ENCODE results near the gene KRTAP9-2. TPM values are rescaled to one million over a fixed set of nuclear protein-coding genes. Genes with fewer than 3 reads are reported as not detected.
"Not testable (repeated sequence)": the region's sequence is repeated elsewhere in the genome, so short reads cannot be mapped to it uniquely, and the experiment has no call there.

Gene KRTAP9-2

GRCh38 chr17:41271323-41271722, 44.9 kb downstream of the KRTAP9-2 start:
- DNase-seq; H3K79me1 ChIP-seq (ENCODE audit: low read length); H4K5ac ChIP-seq (ENCODE audit: low read length); H2BK120ac ChIP-seq (ENCODE audit: low read depth, low read length); H3K4me3 ChIP-seq (ENCODE audit: low read length); H4K8ac ChIP-seq (ENCODE audit: low read depth, low read length); H3K23ac ChIP-seq (ENCODE audit: low read length); H3K56ac ChIP-seq (ENCODE audit: low read length); H3K9ac ChIP-seq (ENCODE audit: low read length); H2BK15ac ChIP-seq (replicated peaks; ENCODE audit: low read depth); H3K4me1 ChIP-seq (ENCODE audit: control insufficient read depth, low read depth, low read length); H3K4me2 ChIP-seq (ENCODE audit: low read length); H3K27me3 ChIP-seq (ENCODE audit: insufficient read depth, low read length, poor library complexity); H3K79me2 ChIP-seq (ENCODE audit: control insufficient read depth, insufficient read depth, low read length); H3K18ac ChIP-seq (ENCODE audit: low read length); H3K27ac ChIP-seq (ENCODE audit: low read depth, low read length); H3K4ac ChIP-seq (ENCODE audit: low read depth, low read length); H3K36me3 ChIP-seq (ENCODE audit: control insufficient read depth, insufficient read depth, low read length); H2BK5ac ChIP-seq (ENCODE audit: low read length); H2AK5ac ChIP-seq (ENCODE audit: low read length): not testable (repeated sequence)
- no CpG with 5 or more reads among the region's 1 CpG for WGBS (ENCODE audit: extremely low coverage, insufficient coverage, low lambda C conversion rate)

GRCh38 chr17:41271858-41272257, 45.4 kb downstream of the KRTAP9-2 start:
- Histone ChIP-seq H3K27me3 (ENCODE audit: insufficient read depth, low read length, poor library complexity) (no peaks in the 10 kb centered on the region), H3K27ac (ENCODE audit: low read depth, low read length) (no peak overlapping the region), H3K79me2 (ENCODE audit: control insufficient read depth, insufficient read depth, low read length) (no peaks in the 10 kb centered on the region), H3K4me3 (ENCODE audit: low read length) (no peak overlapping the region), H3K4me1 (ENCODE audit: control insufficient read depth, low read depth, low read length) (no peaks in the 10 kb centered on the region), H3K36me3 (ENCODE audit: control insufficient read depth, insufficient read depth, low read length) (no peaks in the 10 kb centered on the region), H2BK120ac (ENCODE audit: low read depth, low read length) (no peak overlapping the region), H3K9ac (ENCODE audit: low read length) (no peak overlapping the region), H2AK5ac (ENCODE audit: low read length) (no peak overlapping the region), H2BK5ac (ENCODE audit: low read length) (no peak overlapping the region), H2BK15ac (replicated peaks; ENCODE audit: low read depth) (no peak overlapping the region), H3K4me2 (ENCODE audit: low read length) (no peak overlapping the region), H3K23ac (ENCODE audit: low read length) (no peak overlapping the region), H3K18ac (ENCODE audit: low read length) (no peak overlapping the region), H4K5ac (ENCODE audit: low read length) (no peak overlapping the region), H3K79me1 (ENCODE audit: low read length) (no peaks in the 10 kb centered on the region), H4K8ac (ENCODE audit: low read depth, low read length) (no peak overlapping the region), H3K4ac (ENCODE audit: low read depth, low read length) (no peak overlapping the region), H3K56ac (ENCODE audit: low read length) (no peak overlapping the region)
- DNase-seq = no peak
- WGBS (ENCODE audit: extremely low coverage, insufficient coverage, low lambda C conversion rate) = no CpG with 5 or more reads among the region's 1 CpG

- H3K9ac ChIP-seq (ENCODE audit: low read length); H3K23ac ChIP-seq (ENCODE audit: low read length); H3K79me1 ChIP-seq (ENCODE audit: low read length); H2BK5ac ChIP-seq (ENCODE audit: low read length); H3K4me1 ChIP-seq (ENCODE audit: control insufficient read depth, low read depth, low read length); H3K56ac ChIP-seq (ENCODE audit: low read length); H3K4me3 ChIP-seq (ENCODE audit: low read length); H3K18ac ChIP-seq (ENCODE audit: low read length); H3K36me3 ChIP-seq (ENCODE audit: control insufficient read depth, insufficient read depth, low read length); H3K4ac ChIP-seq (ENCODE audit: low read depth, low read length); H3K27me3 ChIP-seq (ENCODE audit: insufficient read depth, low read length, poor library complexity); H3K27ac ChIP-seq (ENCODE audit: low read depth, low read length); H3K79me2 ChIP-seq (ENCODE audit: control insufficient read depth, insufficient read depth, low read length); H4K5ac ChIP-seq (ENCODE audit: low read length); H2AK5ac ChIP-seq (ENCODE audit: low read length); DNase-seq; H2BK15ac ChIP-seq (replicated peaks; ENCODE audit: low read depth); H3K4me2 ChIP-seq (ENCODE audit: low read length); H2BK120ac ChIP-seq (ENCODE audit: low read depth, low read length); H4K8ac ChIP-seq (ENCODE audit: low read depth, low read length): not testable (repeated sequence)
- no CpG with 5 or more reads among the region's 3 CpGs for WGBS (ENCODE audit: extremely low coverage, insufficient coverage, low lambda C conversion rate)
Measured at GRCh38 chr17:41275648-41276190, 49.3 kb downstream of the KRTAP9-2 start, which contains the start of gene KRTAP9-7. Gene KRTAP9-7 (plus strand): TSS chr17:41275698. CDS start chr17:41275698, 0 bp downstream.

Small RNA genes within 50 kb of the gene (small RNA-seq; reads per million reads assigned to genes)
- gene KRTAP4-17P (ENCODE audit: insufficient read depth) = not detected

Measured in mesendoderm (in vitro differentiated cells).